CD4-positive, alpha-beta T cell treated with Interleukin-21 for 1 hour (primary cell): ENCODE data around the gene NUCB1.
A peak's percentile ranks its signal among the peaks of the same experiment; 100 is the strongest.

Experiments
- DNase-seq: peaks from one replicate; pipeline ENCODE4 v3.0.0-alpha.2; 2020

NUCB1 gene

GRCh38 chr19:48964205-48965039 lies 64.3 kb downstream of the NUCB1 start:
- no peak for DNase-seq

GRCh38 chr19:48965040-48965805 lies 65.1 kb downstream of the NUCB1 start, which contains the start of gene FTL:
FTL (plus strand) TSS chr19:48965309; CDS start chr19:48965508, 199 bp downstream.
- DNase-seq: peak; percentile 94

GRCh38 chr19:48965806-48966540 lies 65.9 kb downstream of the NUCB1 start:
- peak; percentile 90 for DNase-seq

GRCh38 chr19:48966541-48967345 lies 66.6 kb downstream of the NUCB1 start:
- DNase-seq: no peak

GRCh38 chr19:48967346-48968178 lies 67.5 kb downstream of the NUCB1 start:
- peak; percentile 36 for DNase-seq

GRCh38 chr19:48968179-48968661 lies 68.1 kb downstream of the NUCB1 start:
- no peak for DNase-seq

- no peak for DNase-seq
Observed at GRCh38 chr19:48968813-48969218, 68.7 kb downstream of the NUCB1 start.

- DNase-seq: no peak
Observed at GRCh38 chr19:48969276-48970138, 69.4 kb downstream of the NUCB1 start.

GRCh38 chr19:48970139-48970766 lies 70.1 kb downstream of the NUCB1 start:
- no peak for DNase-seq

- peak; percentile 81 for DNase-seq
Observed at GRCh38 chr19:48970923-48971395, 70.8 kb downstream of the NUCB1 start.
